Progenitor cell of endocrine pancreas (in vitro differentiated cells): ENCODE data around the gene NT5DC3. TPM values are rescaled to one million over a fixed set of nuclear protein-coding genes. Genes with fewer than 3 reads are reported as not detected.

ENCODE experiments used
- DNase-seq: peaks from one replicate; pipeline ENCODE4 v3.0.0; 2021; ENCODE audit warnings: low spot score; ENCODE audit not compliant: unreplicated experiment
- H3K27ac Mint-ChIP-seq: 2 replicates; pipeline ENCODE4 v1.8.0; 2021; ENCODE audit warnings: mild to moderate bottlenecking, moderate library complexity, mixed read lengths
- H3K27me3 Mint-ChIP-seq: 2 replicates; pipeline ENCODE4 v1.8.0; 2021; ENCODE audit warnings: mixed read lengths
- H3K36me3 Mint-ChIP-seq: 2 replicates; pipeline ENCODE4 v1.8.0; 2022; ENCODE audit warnings: mixed read lengths; ENCODE audit not compliant: insufficient read depth
- H3K4me1 Mint-ChIP-seq: 2 replicates; pipeline ENCODE4 v1.8.0; 2021; ENCODE audit warnings: low read depth, mixed read lengths
- H3K4me3 Mint-ChIP-seq: 2 replicates; pipeline ENCODE4 v1.8.0; 2021; ENCODE audit warnings: low read depth, mild to moderate bottlenecking, moderate library complexity, mixed read lengths
- H3K9me3 Mint-ChIP-seq: 2 replicates; pipeline ENCODE4 v1.8.0; 2021; ENCODE audit warnings: low read depth, mixed read lengths
- total RNA-seq: library from RNA; stranded (reverse); gene quantifications from 2 replicates; pipeline ENCODE4 v1.2.1, GENCODE V29; 2021
- TF ChIP-seq, protein P1 (sequence below): fragments of 200-600 bp; sonication (generic); IDR thresholded peaks from one replicate; pipeline ENCODE4 v1.5.0; 2021; ENCODE audit warnings: antibody characterized with exemption, mild to moderate bottlenecking; ENCODE audit not compliant: unreplicated experiment

The NT5DC3 gene
- total RNA-seq, 1 donor from 2014 or later = 13.9 TPM

DNA sequence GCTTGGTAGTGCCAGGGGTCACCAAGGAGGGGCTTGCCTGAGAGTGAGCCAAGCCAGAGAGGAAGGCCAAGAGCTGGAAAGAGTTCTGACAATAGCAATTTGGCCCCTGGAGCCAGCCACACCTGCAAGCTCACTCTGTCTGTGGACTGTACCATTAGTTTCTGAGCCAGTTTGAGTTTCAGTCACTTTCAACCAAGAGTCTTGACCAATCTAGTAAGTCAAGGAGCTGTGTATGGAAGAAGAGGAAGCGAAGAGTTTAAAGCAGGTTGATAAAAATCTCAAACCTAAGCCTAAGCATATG, 38.5 kb downstream of the NT5DC3 start:
- Mint-ChIP-seq H3K4me3 (no peak overlapping the region), H3K27ac (no peak overlapping the region), H3K27me3 (no peaks in the 10 kb centered on the region), H3K4me1 (peaks cover 21% of the 10 kb centered on the region), H3K9me3 (no peaks in the 10 kb centered on the region), H3K36me3 (peaks cover 7% of the 10 kb centered on the region)
- no peak for DNase-seq
- TF ChIP-seq, protein P1, sequence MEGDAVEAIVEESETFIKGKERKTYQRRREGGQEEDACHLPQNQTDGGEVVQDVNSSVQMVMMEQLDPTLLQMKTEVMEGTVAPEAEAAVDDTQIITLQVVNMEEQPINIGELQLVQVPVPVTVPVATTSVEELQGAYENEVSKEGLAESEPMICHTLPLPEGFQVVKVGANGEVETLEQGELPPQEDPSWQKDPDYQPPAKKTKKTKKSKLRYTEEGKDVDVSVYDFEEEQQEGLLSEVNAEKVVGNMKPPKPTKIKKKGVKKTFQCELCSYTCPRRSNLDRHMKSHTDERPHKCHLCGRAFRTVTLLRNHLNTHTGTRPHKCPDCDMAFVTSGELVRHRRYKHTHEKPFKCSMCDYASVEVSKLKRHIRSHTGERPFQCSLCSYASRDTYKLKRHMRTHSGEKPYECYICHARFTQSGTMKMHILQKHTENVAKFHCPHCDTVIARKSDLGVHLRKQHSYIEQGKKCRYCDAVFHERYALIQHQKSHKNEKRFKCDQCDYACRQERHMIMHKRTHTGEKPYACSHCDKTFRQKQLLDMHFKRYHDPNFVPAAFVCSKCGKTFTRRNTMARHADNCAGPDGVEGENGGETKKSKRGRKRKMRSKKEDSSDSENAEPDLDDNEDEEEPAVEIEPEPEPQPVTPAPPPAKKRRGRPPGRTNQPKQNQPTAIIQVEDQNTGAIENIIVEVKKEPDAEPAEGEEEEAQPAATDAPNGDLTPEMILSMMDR = no peak

DNA sequence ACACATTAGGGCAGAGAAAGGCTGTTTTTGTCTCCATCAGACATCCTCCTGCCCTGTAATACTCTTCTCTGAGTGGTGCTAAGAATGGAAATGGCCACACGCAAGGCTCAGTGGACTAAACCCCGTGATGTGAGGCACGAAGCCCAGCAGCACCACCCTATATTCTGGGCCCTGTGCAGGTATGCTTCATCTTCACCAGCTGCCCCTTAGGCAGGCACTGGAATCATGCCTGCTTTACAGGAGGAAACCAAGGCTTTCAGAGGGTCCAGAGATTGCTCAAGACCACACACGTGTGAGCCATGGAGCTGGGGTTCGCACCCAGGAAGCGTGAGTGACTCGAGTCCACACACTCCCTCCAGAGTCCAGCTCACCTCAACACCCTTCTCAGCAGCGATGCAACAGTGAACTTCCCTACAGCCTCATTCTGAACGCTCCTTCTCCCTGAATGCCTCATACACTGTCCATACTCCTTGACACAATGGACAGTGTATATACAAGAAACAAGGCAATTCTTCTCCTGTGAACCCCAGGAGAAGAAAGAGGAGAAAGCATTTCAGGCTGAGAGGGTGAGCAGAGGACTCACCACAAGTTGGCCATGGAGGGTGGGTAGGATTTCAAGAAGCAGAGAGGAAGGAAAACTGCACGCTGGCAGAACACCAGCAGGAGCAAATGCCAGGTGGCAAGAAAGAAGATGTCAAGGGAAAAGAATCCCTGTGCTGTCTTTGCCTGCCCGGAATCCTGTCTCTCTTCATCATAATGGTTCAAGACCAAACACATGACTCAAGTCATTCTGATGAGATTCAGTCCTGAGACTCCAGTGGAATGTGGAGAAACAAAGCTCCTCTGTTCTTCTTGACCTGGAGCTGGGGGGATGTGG, 39.1 kb downstream of the NT5DC3 start:
- no peak for DNase-seq
- Mint-ChIP-seq H3K36me3 (peaks cover 9% of the 10 kb centered on the region), H3K4me3 (no peak overlapping the region), H3K4me1 (peaks cover 21% of the 10 kb centered on the region), H3K27me3 (no peaks in the 10 kb centered on the region), H3K9me3 (no peaks in the 10 kb centered on the region), H3K27ac (no peak overlapping the region)
- TF ChIP-seq, protein P1 = no peak

DNA sequence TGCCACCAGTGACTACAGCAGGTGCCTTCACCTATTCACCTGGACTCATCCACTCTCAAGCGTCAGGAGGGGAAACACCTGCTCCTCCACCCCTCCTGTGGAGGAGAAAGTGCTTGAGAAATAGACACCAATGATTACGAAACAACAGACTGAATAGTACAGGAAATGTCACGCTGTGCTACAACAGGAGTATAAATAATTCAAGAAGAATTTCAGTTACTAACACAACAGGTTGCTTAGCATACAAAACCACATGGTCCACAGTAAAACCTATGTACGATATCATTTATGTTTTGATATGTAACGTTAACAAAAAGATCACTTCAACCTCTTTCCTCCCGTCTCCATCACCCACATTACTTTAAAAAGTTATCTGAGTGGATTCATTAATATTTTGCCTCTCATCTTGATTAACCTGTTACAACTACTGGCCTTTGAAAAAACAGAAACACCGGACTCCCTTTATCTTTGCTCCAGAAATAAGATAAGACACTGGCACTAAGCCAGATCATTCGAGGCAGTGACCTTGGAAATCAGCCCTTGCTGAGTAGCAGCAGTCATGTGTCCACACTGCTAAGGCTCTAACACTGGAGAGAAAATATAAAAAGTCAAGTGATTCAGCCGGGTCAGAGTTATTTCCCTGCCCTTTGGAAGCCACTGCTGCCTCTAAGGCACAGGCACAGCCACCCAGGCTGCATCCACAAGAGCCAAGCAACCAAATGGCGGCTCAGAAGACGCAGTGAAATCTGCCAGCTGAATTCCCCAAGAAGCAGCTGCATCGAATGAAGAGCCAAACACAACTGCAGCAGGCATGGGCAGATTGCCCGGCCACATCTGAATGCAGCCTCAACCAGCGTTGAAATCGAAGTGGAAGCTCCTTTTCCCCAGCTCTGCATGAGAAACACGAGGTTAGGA, 40.9 kb downstream of the NT5DC3 start:
- H3K36me3 Mint-ChIP-seq = peaks cover 11% of the 10 kb centered on the region
- TF ChIP-seq, protein P1 = no peak
- peaks cover 17% of the 10 kb centered on the region for H3K4me1 Mint-ChIP-seq
- H3K27ac Mint-ChIP-seq = peak overlapping the region; percentile 15
- H3K4me3 Mint-ChIP-seq = no peak overlapping the region
- DNase-seq = no peak
- no peaks in the 10 kb centered on the region for H3K27me3 Mint-ChIP-seq
- no peaks in the 10 kb centered on the region for H3K9me3 Mint-ChIP-seq

DNA sequence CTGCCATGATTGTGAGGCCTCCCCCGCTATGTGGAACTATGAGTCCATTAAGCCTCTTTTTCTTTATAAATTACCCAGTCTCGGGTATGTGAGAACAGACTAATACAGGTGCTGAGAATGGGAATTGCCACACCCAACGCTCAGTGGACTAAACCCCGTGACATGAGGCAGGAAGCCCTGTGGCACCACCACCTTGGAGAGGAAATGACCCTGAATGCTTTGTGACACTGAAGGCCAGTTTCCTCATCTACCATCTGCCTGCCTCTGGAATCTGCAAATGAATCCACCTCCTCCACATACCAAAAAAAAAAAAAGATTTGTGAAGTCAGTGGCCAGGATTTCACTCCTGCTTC, 41.6 kb downstream of the NT5DC3 start:
- TF ChIP-seq, protein P1 = no peak
- Mint-ChIP-seq H3K9me3 (no peaks in the 10 kb centered on the region), H3K27me3 (no peaks in the 10 kb centered on the region), H3K4me1 (peaks cover 13% of the 10 kb centered on the region), H3K36me3 (peaks cover 11% of the 10 kb centered on the region), H3K4me3 (no peak overlapping the region), H3K27ac (no peak overlapping the region)
- no peak for DNase-seq

DNA sequence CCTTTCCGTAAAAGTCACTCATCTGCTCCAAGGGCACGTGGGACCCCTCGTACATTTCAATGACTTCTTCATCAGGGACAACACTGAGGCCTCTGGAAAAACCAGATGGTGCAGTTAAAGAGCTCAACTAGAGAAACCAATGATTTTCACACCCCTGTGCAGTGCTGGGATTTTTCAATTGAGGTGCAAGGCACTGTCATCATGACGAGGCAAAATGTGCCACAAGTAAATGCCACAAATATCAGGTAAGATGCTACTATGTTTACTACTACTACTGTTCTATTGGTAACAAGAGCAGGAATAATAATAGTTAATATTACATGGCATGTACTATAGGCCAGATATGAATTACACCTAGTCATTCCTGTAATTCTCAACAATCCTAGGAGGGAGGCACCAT, 42.4 kb downstream of the NT5DC3 start:
- Mint-ChIP-seq H3K4me3 (no peak overlapping the region), H3K4me1 (peaks cover 11% of the 10 kb centered on the region), H3K27me3 (no peaks in the 10 kb centered on the region), H3K36me3 (peaks cover 11% of the 10 kb centered on the region), H3K27ac (no peak overlapping the region), H3K9me3 (no peaks in the 10 kb centered on the region)
- TF ChIP-seq, protein P1 = no peak
- DNase-seq = no peak
